MM.1S (cell line): ENCODE data around the gene TERB1.

Source experiments
- CTCF ChIP-seq: fragments of 300-600 bp; sonication (generic); IDR thresholded peaks from 2 replicates; pipeline ENCODE4 v1.5.1; 2016; ENCODE audit warnings: antibody characterized with exemption, low read length, mixed read lengths
- EZH2 ChIP-seq: fragments of 300-600 bp; sonication (generic); optimal IDR thresholded peaks from 2 replicates; pipeline ENCODE3; 2017; ENCODE audit warnings: low read depth, mild to moderate bottlenecking, antibody characterized with exemption, low read length, mixed read lengths
- EZH2phosphoT487 ChIP-seq: fragments of 300-600 bp; sonication (generic); IDR thresholded peaks from 2 replicates; pipeline ENCODE4 v1.6.1; 2018; ENCODE audit warnings: antibody characterized with exemption, low read length

GRCh38 chr16:66845791-66846221 is 44.4 kb upstream of the TERB1 start:
- TF ChIP-seq CTCF (no peak), EZH2 (no peak), EZH2phosphoT487 (no peak)
